Body of pancreas (tissue), 4 donors: ENCODE data around the gene KDM4C.

Experiments used
- CTCF ChIP-seq, 7 experiments: fragments of 450-650 bp in 4 of 7; fragments of 200-600 bp in 3 of 7; sonication (generic) in 3 of 7; IDR thresholded peaks; one replicate each; pipeline ENCODE4 v1.5.1; 2016 to 2019; ENCODE audit warnings: antibody characterized with exemption in 7 of 7
- POLR2A ChIP-seq, 3 donors: fragments of 450-650 bp; IDR thresholded peaks; one replicate each; pipeline ENCODE4 v1.6.1; 2016; ENCODE audit warnings: antibody characterized with exemption in 3 of 3, mild to moderate bottlenecking in 2 of 3

- no peak for TF ChIP-seq POLR2A (IDR thresholded peaks at IDR 0.05)
- no peak for TF ChIP-seq CTCF (IDR thresholded peaks at IDR 0.05)
Measured at GRCh38 chr9:7071916-7072315, 314.1 kb downstream of the KDM4C start.
